Stimulated activated CD4-positive, alpha-beta T cell treated with anti-CD3 and anti-CD28 coated beads, Interleukin-12 subunit alpha, Interleukin-12 subunit beta, amount 100 ng/mL, for 24 hours (primary cell): ENCODE results near the gene CCDC12.

Experiments used
- DNase-seq, 2 experiments: peaks; one replicate each; pipeline ENCODE4 v3.0.0-alpha.2; 2020; ENCODE audit warnings: low read depth in 2 of 2

CCDC12 gene

GRCh38 chr3:46996689-46997452 lies 20.3 kb upstream of the CCDC12 start:
- DNase-seq: no peak

GRCh38 chr3:46995901-46996562 lies 19.5 kb upstream of the CCDC12 start:
- no peak for DNase-seq

GRCh38 chr3:46994801-46995731 lies 18.5 kb upstream of the CCDC12 start:
- DNase-seq: no peak

GRCh38 chr3:46993986-46994385 lies 17.4 kb upstream of the CCDC12 start:
- no peak for DNase-seq

- DNase-seq: no peak
Observed at GRCh38 chr3:46993292-46993691, 16.7 kb upstream of the CCDC12 start.

- no peak for DNase-seq
Observed at GRCh38 chr3:46992231-46992630, 15.7 kb upstream of the CCDC12 start.

GRCh38 chr3:46991406-46992165 lies 15.0 kb upstream of the CCDC12 start:
- DNase-seq: no peak

GRCh38 chr3:46990573-46991374 lies 14.2 kb upstream of the CCDC12 start:
- no peak for DNase-seq

GRCh38 chr3:46989146-46989810 lies 12.7 kb upstream of the CCDC12 start:
- no peak for DNase-seq

GRCh38 chr3:46988616-46989015 lies 12.1 kb upstream of the CCDC12 start:
- no peak for DNase-seq

GRCh38 chr3:46987743-46988401 lies 11.3 kb upstream of the CCDC12 start:
- peak; percentile 66 to 87 for DNase-seq

- DNase-seq: no peak
Observed at GRCh38 chr3:46987319-46987742, 10.8 kb upstream of the CCDC12 start.

- DNase-seq: no peak
Observed at GRCh38 chr3:46986782-46987310, 10.3 kb upstream of the CCDC12 start.

- DNase-seq: no peak
Observed at GRCh38 chr3:46986055-46986730, 9.6 kb upstream of the CCDC12 start.

GRCh38 chr3:46985588-46985987 lies 9.0 kb upstream of the CCDC12 start:
- DNase-seq: no peak

GRCh38 chr3:46984591-46985459 lies 8.3 kb upstream of the CCDC12 start:
- DNase-seq: no peak

- no peak for DNase-seq
Observed at GRCh38 chr3:46982546-46982945, 6.0 kb upstream of the CCDC12 start.
